Skeletal muscle tissue (tissue), 4 donors: ENCODE measurements around the gene UGDH. TPM values are rescaled to one million over a fixed set of nuclear protein-coding genes. Genes with fewer than 3 reads are reported as not detected.

Experiments used
- H3K27ac ChIP-seq: one replicate; pipeline ENCODE4 v1.7.0; 2013; ENCODE audit warnings: mild to moderate bottlenecking, low read depth, low read length, inconsistent platforms
- H3K27me3 ChIP-seq, 3 donors: one replicate each; pipeline ENCODE4 v1.7.0; 2013; ENCODE audit warnings: low read length in 3 of 3; ENCODE audit not compliant: control insufficient read depth in 3 of 3, insufficient read depth in 3 of 3
- H3K36me3 ChIP-seq, 3 donors: one replicate each; pipeline ENCODE4 v1.7.0; 2013; ENCODE audit warnings: low read length in 3 of 3; ENCODE audit not compliant: control insufficient read depth in 3 of 3, insufficient read depth in 3 of 3
- H3K4me1 ChIP-seq, 3 donors: one replicate each; pipeline ENCODE4 v1.7.0; 2013; ENCODE audit warnings: low read length in 3 of 3, mild to moderate bottlenecking in 3 of 3; ENCODE audit not compliant: control insufficient read depth in 3 of 3, insufficient read depth in 3 of 3
- H3K4me3 ChIP-seq, 3 donors: one replicate each; pipeline ENCODE4 v1.7.0; 2013; ENCODE audit warnings: low read length in 3 of 3
- H3K9ac ChIP-seq, 3 donors: one replicate each; pipeline ENCODE4 v1.7.0; 2013; ENCODE audit warnings: low read length in 3 of 3, mild to moderate bottlenecking in 3 of 3, moderate library complexity in 2 of 3, low read depth in 1 of 3
- H3K9me3 ChIP-seq, 3 donors: one replicate each; pipeline ENCODE4 v1.7.0; 2013; ENCODE audit warnings: low read length in 3 of 3; ENCODE audit not compliant: control insufficient read depth in 3 of 3
- total RNA-seq: library from RNA; depleted of rRNA; stranded (reverse); fragments of >200 nt; gene quantifications from one replicate; pipeline ENCODE4 v1.2.3, GENCODE V29; 2014
- donor health status: Osteomylitis.

UGDH gene
- total RNA-seq, result 30.8 TPM

GRCh38 chr4:39527296-39528060 is at the start of gene UGDH:
TSS of gene UGDH (minus strand) at chr4:39527439. CDS start at chr4:39521512, 5,927 bp downstream.
- no peaks in the 10 kb centered on the region for H3K9me3 ChIP-seq
- peak within 1 kb of the TSS; percentile 93 to 98 (median 98) for H3K4me3 ChIP-seq
- H3K27ac ChIP-seq, result peak within 1 kb of the TSS; percentile 90
- H3K4me1 ChIP-seq, result peaks cover 14 to 21% (median 15%) of the 10 kb centered on the region in 3 donors
- H3K27me3 ChIP-seq, result no peaks in the 10 kb centered on the region
- H3K9ac ChIP-seq, result peak within 1 kb of the TSS; percentile 86 to 94 (median 90)
- H3K36me3 ChIP-seq, result peaks cover 0 to 7% (median 6%) of the 10 kb centered on the region in 3 donors

- H3K36me3 ChIP-seq, result peaks cover 0 to 5% (median 3%) of the 10 kb centered on the region in 3 donors
- H3K27ac ChIP-seq, result no peak overlapping the region
- no peaks in the 10 kb centered on the region for H3K9me3 ChIP-seq
- H3K4me1 ChIP-seq, result no peaks in the 10 kb centered on the region
- no peaks in the 10 kb centered on the region for H3K27me3 ChIP-seq
- no peak overlapping the region for H3K4me3 ChIP-seq
- H3K9ac ChIP-seq, result no peak overlapping the region
These were observed 47.7 kb upstream of the UGDH start for GRCh38 chr4:39574946-39575345.

- Histone ChIP-seq H3K4me3 (no peak overlapping the region), H3K27me3 (no peaks in the 10 kb centered on the region), H3K36me3 (peaks cover 0 to 5% (median 3%) of the 10 kb centered on the region in 3 donors), H3K9ac (no peak overlapping the region), H3K27ac (no peak overlapping the region), H3K9me3 (no peaks in the 10 kb centered on the region), H3K4me1 (no peaks in the 10 kb centered on the region)
These were observed 44.3 kb upstream of the UGDH start for GRCh38 chr4:39571504-39571903.

- Histone ChIP-seq H3K4me3 (no peak overlapping the region), H3K27me3 (no peaks in the 10 kb centered on the region), H3K9ac (no peak overlapping the region), H3K9me3 (no peaks in the 10 kb centered on the region), H3K27ac (no peak overlapping the region), H3K4me1 (no peaks in the 10 kb centered on the region), H3K36me3 (peaks cover under 1 to 5% (median 2%) of the 10 kb centered on the region in 3 donors)
These were observed 43.8 kb upstream of the UGDH start for GRCh38 chr4:39571054-39571453.

- no peak overlapping the region for H3K4me3 ChIP-seq
- no peaks in the 10 kb centered on the region for H3K4me1 ChIP-seq
- H3K27me3 ChIP-seq, result no peaks in the 10 kb centered on the region
- H3K9me3 ChIP-seq, result no peaks in the 10 kb centered on the region
- no peak overlapping the region for H3K27ac ChIP-seq
- H3K9ac ChIP-seq, result no peak overlapping the region
- peaks cover 5 to 18% (median 8%) of the 10 kb centered on the region in 3 donors for H3K36me3 ChIP-seq
These were observed 42.0 kb upstream of the UGDH start for GRCh38 chr4:39569209-39569608.

- no peaks in the 10 kb centered on the region for H3K9me3 ChIP-seq
- no peaks in the 10 kb centered on the region for H3K27me3 ChIP-seq
- H3K4me3 ChIP-seq, result no peak overlapping the region
- H3K36me3 ChIP-seq, result peaks cover 5 to 20% (median 8%) of the 10 kb centered on the region in 3 donors
- H3K4me1 ChIP-seq, result no peaks in the 10 kb centered on the region
- no peak overlapping the region for H3K9ac ChIP-seq
- no peak overlapping the region for H3K27ac ChIP-seq
These were observed 41.6 kb upstream of the UGDH start for GRCh38 chr4:39568805-39569204.

GRCh38 chr4:39565878-39566600 is 38.8 kb upstream of the UGDH start:
- H3K27me3 ChIP-seq, result no peaks in the 10 kb centered on the region
- H3K4me3 ChIP-seq, result no peak overlapping the region
- H3K4me1 ChIP-seq, result no peaks in the 10 kb centered on the region
- peaks cover 5 to 17% (median 6%) of the 10 kb centered on the region in 3 donors for H3K36me3 ChIP-seq
- H3K27ac ChIP-seq, result no peak overlapping the region
- H3K9ac ChIP-seq, result no peak overlapping the region
- H3K9me3 ChIP-seq, result no peaks in the 10 kb centered on the region

- H3K27me3 ChIP-seq, result no peaks in the 10 kb centered on the region
- no peak overlapping the region for H3K4me3 ChIP-seq
- H3K27ac ChIP-seq, result no peak overlapping the region
- H3K9ac ChIP-seq, result no peak overlapping the region
- no peaks in the 10 kb centered on the region for H3K9me3 ChIP-seq
- no peaks in the 10 kb centered on the region for H3K4me1 ChIP-seq
- H3K36me3 ChIP-seq, result peaks cover 6 to 15% (median 9%) of the 10 kb centered on the region in 3 donors
These were observed 36.2 kb upstream of the UGDH start for GRCh38 chr4:39563346-39563847.

GRCh38 chr4:39562792-39563191 is 35.6 kb upstream of the UGDH start:
- H3K4me3 ChIP-seq, result no peak overlapping the region
- H3K4me1 ChIP-seq, result no peaks in the 10 kb centered on the region

GRCh38 chr4:39559626-39560025 is 32.4 kb upstream of the UGDH start:
- no peaks in the 10 kb centered on the region for H3K9me3 ChIP-seq
- H3K4me1 ChIP-seq, result no peaks in the 10 kb centered on the region
- H3K36me3 ChIP-seq, result peaks cover 2 to 10% (median 10%) of the 10 kb centered on the region in 3 donors
- H3K4me3 ChIP-seq, result no peak overlapping the region
- H3K9ac ChIP-seq, result no peak overlapping the region
- H3K27ac ChIP-seq, result no peak overlapping the region
- H3K27me3 ChIP-seq, result no peaks in the 10 kb centered on the region

More at GRCh38 chr4:39562792-39563191, 35.6 kb upstream of the UGDH start:
- H3K9me3 ChIP-seq, result no peaks in the 10 kb centered on the region
- no peak overlapping the region for H3K27ac ChIP-seq
- H3K27me3 ChIP-seq, result no peaks in the 10 kb centered on the region
- no peak overlapping the region for H3K9ac ChIP-seq
- H3K36me3 ChIP-seq, result peaks cover 6 to 15% (median 9%) of the 10 kb centered on the region in 3 donors
